Effector memory CD4-positive, alpha-beta T cell (primary cell): ENCODE data around the gene GP1BA.
"Not testable (repeated sequence)": the region's sequence is repeated elsewhere in the genome, so short reads cannot be mapped to it uniquely, and the experiment has no call there.

ENCODE experiments used
- DNase-seq, 3 donors: peaks; one replicate each; pipeline ENCODE4 v3.0.0-alpha.2; 2020
- H3K27ac ChIP-seq: 2 replicates; pipeline ENCODE4 v1.7.0; 2013; ENCODE audit warnings: mild to moderate bottlenecking, low read length, moderate library complexity; ENCODE audit not compliant: insufficient read depth, poor library complexity, severe bottlenecking
- H3K27me3 ChIP-seq: replicated peaks from 2 replicates; pipeline ENCODE4 v1.7.0; 2013; ENCODE audit warnings: mild to moderate bottlenecking, low read length; ENCODE audit not compliant: insufficient read depth, control insufficient read depth, poor library complexity, severe bottlenecking
- H3K36me3 ChIP-seq: 2 replicates; pipeline ENCODE4 v1.7.0; 2013; ENCODE audit warnings: mild to moderate bottlenecking, low read length, moderate library complexity; ENCODE audit not compliant: control insufficient read depth, insufficient read depth
- H3K4me1 ChIP-seq: 2 replicates; pipeline ENCODE4 v1.7.0; 2013; ENCODE audit warnings: low read length, mild to moderate bottlenecking; ENCODE audit not compliant: control insufficient read depth, insufficient read depth, poor library complexity, severe bottlenecking
- H3K4me3 ChIP-seq: 2 replicates; pipeline ENCODE4 v1.7.0; 2013; ENCODE audit warnings: low read length, low read depth, mild to moderate bottlenecking; ENCODE audit not compliant: insufficient read depth, poor library complexity, severe bottlenecking
- H3K9me3 ChIP-seq: 2 replicates; pipeline ENCODE4 v1.7.0; 2013; ENCODE audit warnings: mild to moderate bottlenecking, low read length, moderate library complexity; ENCODE audit not compliant: control insufficient read depth

Gene GP1BA

GRCh38 chr17:4919511-4920047, 12.5 kb upstream of the GP1BA start:
- no peak for DNase-seq
- H3K27me3 ChIP-seq, result no peaks in the 10 kb centered on the region
- H3K4me1 ChIP-seq, result no peaks in the 10 kb centered on the region
- no peak overlapping the region for H3K27ac ChIP-seq
- H3K36me3 ChIP-seq, result no peaks in the 10 kb centered on the region
- no peak overlapping the region for H3K4me3 ChIP-seq
- H3K9me3 ChIP-seq, result no peaks in the 10 kb centered on the region

DNA sequence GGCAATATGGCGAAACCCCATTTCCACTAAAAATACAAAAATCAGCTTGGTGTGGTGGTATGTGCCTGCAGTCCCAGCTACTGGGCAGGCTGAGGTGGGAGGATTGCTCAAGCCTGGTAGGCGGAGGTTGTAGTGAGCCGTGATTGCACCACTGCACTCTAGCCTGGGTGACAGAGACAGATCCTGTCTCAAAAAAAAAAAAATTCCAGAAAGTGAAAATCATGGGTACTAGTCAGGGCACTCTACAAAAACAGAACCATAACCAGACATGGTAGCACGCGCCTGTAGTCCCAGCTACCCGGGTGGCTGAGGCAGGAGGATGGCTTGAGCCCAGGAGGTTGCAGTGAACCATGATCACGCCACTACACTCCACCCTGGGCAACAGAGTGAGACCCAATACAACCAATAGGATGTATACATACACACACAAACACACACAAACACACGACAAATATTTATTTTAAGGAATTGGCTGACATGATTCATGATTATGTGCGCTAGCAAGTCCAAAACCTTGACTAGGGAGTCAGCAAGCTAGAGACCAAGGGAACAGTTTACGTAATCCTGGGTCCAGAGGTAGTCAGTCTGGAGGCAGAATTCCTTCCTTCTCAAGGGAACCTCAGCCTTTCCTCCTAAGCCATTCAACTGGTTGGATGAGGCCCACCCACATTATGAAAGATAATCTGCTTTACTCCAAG, 11.6 kb upstream of the GP1BA start:
- H3K9me3 ChIP-seq, result no peaks in the 10 kb centered on the region
- H3K36me3 ChIP-seq, result no peaks in the 10 kb centered on the region
- H3K27me3 ChIP-seq, result no peaks in the 10 kb centered on the region
- H3K4me1 ChIP-seq, result no peaks in the 10 kb centered on the region
- no peak overlapping the region for H3K4me3 ChIP-seq
- no peak for DNase-seq
- no peak overlapping the region for H3K27ac ChIP-seq

GRCh38 chr17:4921320-4921719, 10.8 kb upstream of the GP1BA start:
- Histone ChIP-seq H3K4me1 (no peaks in the 10 kb centered on the region), H3K36me3 (no peaks in the 10 kb centered on the region), H3K27me3 (no peaks in the 10 kb centered on the region), H3K9me3 (no peaks in the 10 kb centered on the region), H3K27ac (no peak overlapping the region), H3K4me3 (no peak overlapping the region)
- no peak for DNase-seq

DNA sequence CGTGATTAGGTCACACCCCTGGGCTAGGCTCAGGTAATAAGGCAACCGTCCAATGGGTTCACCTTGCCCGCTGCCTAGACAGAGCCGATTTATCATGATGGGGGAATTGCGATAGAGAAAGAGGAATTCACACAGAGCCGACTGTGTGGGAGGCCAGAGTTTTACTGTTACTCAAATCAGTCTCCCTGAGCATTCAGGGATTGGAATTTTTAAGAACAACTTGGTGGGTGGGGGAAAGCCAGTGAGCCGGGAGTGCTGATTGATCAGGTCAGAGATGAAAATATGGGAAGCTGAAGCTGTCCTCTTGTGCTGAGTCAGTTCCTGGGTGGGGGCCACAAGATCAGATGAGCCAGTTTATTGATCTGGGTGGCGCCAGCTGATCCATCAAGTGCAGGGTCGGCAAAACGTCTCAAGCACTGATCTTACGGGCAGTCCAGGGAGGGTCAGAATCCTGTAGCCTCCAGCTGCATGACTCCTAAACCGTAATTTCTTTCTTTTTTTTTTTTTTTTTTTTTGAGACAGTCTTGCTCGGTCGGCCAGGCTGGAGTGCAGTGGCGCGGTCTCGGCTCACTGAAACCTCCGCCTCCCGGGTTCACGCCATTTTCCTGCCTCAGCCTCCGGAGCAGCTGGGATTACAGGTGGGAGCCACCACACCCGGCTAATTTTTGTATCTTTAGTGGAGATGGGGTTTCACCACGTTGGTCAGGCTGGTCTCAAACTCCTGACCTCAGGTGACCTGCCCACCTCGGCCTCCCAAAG, 5.3 kb upstream of the GP1BA start:
- H3K27me3 ChIP-seq, H3K27ac ChIP-seq, H3K4me3 ChIP-seq, DNase-seq, H3K36me3 ChIP-seq, H3K9me3 ChIP-seq, H3K4me1 ChIP-seq: not testable (repeated sequence)

DNA sequence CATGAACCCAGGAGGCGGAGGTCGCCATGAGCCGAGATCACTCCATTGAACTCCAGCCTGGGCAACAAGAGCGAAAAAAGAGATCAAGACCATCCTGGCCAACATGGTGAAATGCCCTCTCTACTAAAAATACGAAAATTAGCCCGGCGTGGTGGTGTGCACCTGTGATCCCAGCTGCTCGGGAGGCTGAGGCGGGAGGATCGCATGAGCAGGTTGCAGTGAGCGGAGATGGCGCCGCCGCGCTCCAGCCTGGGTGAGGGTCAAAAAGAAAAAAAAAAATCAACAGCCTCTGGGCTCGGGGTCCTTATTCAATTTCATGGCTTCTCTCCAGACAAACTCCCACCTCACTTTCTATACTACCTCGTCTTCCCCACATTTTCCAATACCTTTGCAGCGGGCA, 3.2 kb upstream of the GP1BA start:
- H3K36me3 ChIP-seq, result no peaks in the 10 kb centered on the region
- peaks cover 3% of the 10 kb centered on the region for H3K4me1 ChIP-seq
- no peaks in the 10 kb centered on the region for H3K27me3 ChIP-seq
- no peak overlapping the region for H3K4me3 ChIP-seq
- no peak overlapping the region for H3K27ac ChIP-seq
- no peak for DNase-seq
- no peaks in the 10 kb centered on the region for H3K9me3 ChIP-seq

GRCh38 chr17:4932756-4933155, 679 bp downstream of the GP1BA start:
- no peak for DNase-seq
- peaks cover 16% of the 10 kb centered on the region for H3K36me3 ChIP-seq
- H3K27ac ChIP-seq, result no peak overlapping the region
- H3K4me3 ChIP-seq, result no peak overlapping the region
- no peaks in the 10 kb centered on the region for H3K27me3 ChIP-seq
- H3K9me3 ChIP-seq, result no peaks in the 10 kb centered on the region
- peaks cover 11% of the 10 kb centered on the region for H3K4me1 ChIP-seq

DNA sequence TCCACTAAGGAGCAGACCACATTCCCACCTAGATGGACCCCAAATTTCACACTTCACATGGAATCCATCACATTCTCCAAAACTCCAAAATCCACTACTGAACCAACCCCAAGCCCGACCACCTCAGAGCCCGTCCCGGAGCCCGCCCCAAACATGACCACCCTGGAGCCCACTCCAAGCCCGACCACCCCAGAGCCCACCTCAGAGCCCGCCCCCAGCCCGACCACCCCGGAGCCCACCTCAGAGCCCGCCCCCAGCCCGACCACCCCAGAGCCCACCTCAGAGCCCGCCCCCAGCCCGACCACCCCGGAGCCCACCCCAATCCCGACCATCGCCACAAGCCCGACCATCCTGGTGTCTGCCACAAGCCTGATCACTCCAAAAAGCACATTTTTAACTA, 1.6 kb downstream of the GP1BA start:
- no peak overlapping the region for H3K27ac ChIP-seq

DNA sequence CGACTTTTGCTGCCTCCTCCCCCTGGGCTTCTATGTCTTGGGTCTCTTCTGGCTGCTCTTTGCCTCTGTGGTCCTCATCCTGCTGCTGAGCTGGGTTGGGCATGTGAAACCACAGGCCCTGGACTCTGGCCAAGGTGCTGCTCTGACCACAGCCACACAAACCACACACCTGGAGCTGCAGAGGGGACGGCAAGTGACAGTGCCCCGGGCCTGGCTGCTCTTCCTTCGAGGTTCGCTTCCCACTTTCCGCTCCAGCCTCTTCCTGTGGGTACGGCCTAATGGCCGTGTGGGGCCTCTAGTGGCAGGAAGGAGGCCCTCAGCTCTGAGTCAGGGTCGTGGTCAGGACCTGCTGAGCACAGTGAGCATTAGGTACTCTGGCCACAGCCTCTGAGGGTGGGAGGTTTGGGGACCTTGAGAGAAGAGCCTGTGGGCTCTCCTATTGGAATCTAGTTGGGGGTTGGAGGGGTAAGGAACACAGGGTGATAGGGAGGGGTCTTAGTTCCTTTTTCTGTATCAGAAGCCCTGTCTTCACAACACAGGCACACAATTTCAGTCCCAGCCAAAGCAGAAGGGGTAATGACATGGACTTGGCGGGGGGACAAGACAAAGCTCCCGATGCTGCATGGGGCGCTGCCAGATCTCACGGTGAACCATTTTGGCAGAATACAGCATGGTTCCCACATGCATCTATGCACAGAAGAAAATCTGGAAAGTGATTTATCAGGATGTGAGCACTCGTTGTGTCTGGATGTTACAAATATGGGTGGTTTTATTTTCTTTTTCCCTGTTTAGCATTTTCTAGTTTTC, 2.3 kb downstream of the GP1BA start:
- H3K9me3 ChIP-seq, result no peaks in the 10 kb centered on the region
- H3K27me3 ChIP-seq, result no peaks in the 10 kb centered on the region
- no peak for DNase-seq
- peaks cover 22% of the 10 kb centered on the region for H3K4me1 ChIP-seq
- H3K36me3 ChIP-seq, result peaks cover 22% of the 10 kb centered on the region
- H3K27ac ChIP-seq, result no peak overlapping the region
- no peak overlapping the region for H3K4me3 ChIP-seq

More for the DNA sequence above, 1.6 kb downstream of the GP1BA start:
- no peak for DNase-seq
- no peaks in the 10 kb centered on the region for H3K9me3 ChIP-seq
- peaks cover 15% of the 10 kb centered on the region for H3K4me1 ChIP-seq
- no peak overlapping the region for H3K4me3 ChIP-seq
- H3K36me3 ChIP-seq, result peaks cover 22% of the 10 kb centered on the region
- H3K27me3 ChIP-seq, result no peaks in the 10 kb centered on the region

- DNase-seq, result no peak
- Histone ChIP-seq H3K36me3 (peaks cover 22% of the 10 kb centered on the region), H3K4me1 (peaks cover 22% of the 10 kb centered on the region), H3K9me3 (no peaks in the 10 kb centered on the region), H3K4me3 (no peak overlapping the region), H3K27ac (no peak overlapping the region), H3K27me3 (no peaks in the 10 kb centered on the region)
Observed at GRCh38 chr17:4935650-4936049, 3.6 kb downstream of the GP1BA start.
